ENCODE results near the gene CDR2. TPM values are rescaled to one million over a fixed set of nuclear protein-coding genes. Genes with fewer than 3 reads are reported as not detected.

The CDR2 gene
- polyA plus RNA-seq, 1 donor (not counting 4 experiments of a cell fraction or from before 2014, with no cell fraction given) = 37.1 TPM

DNA sequence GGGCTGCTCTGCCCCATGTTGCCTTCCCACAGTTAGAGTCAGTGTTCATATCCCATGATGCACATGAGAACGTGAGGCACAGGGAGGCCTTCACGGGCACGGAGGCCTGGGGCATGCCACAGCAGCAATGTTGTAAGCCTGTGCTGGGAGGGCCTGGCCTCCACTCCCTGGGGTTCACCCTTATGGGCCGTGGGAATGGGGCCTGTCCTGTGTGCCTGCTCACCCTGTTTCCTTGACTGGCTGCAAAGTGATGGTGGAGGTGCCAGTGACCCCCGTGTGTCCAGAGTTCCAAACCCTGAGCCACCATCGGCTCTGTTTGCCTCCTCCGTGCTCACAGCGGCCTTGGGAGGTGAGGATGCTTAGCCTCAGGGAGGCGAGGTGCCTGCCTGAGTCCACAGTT, 67.6 kb downstream of the CDR2 start:
- H3K9ac ChIP-seq (ENCODE audit: control insufficient read depth, extremely low read depth, insufficient read depth, low read length) = no peak overlapping the region
- dilution Hi-C loops (cut with MboI; ENCODE audit: extremely low pct_ligation_motif_present, low sequenced_read_pairs) = no loop called here
- H3K9me3 ChIP-seq (ENCODE audit: control insufficient read depth, low read depth, low read length) = no peaks in the 10 kb centered on the region
- TF ChIP-seq, protein P1, sequence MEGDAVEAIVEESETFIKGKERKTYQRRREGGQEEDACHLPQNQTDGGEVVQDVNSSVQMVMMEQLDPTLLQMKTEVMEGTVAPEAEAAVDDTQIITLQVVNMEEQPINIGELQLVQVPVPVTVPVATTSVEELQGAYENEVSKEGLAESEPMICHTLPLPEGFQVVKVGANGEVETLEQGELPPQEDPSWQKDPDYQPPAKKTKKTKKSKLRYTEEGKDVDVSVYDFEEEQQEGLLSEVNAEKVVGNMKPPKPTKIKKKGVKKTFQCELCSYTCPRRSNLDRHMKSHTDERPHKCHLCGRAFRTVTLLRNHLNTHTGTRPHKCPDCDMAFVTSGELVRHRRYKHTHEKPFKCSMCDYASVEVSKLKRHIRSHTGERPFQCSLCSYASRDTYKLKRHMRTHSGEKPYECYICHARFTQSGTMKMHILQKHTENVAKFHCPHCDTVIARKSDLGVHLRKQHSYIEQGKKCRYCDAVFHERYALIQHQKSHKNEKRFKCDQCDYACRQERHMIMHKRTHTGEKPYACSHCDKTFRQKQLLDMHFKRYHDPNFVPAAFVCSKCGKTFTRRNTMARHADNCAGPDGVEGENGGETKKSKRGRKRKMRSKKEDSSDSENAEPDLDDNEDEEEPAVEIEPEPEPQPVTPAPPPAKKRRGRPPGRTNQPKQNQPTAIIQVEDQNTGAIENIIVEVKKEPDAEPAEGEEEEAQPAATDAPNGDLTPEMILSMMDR (optimal IDR thresholded peaks at IDR 0.05 in 1 of 3, IDR thresholded peaks at IDR 0.05 in 1 of 3, conservative IDR thresholded peaks at IDR 0.05 in 1 of 3; ENCODE audit: extremely low read depth in 1 of 3, insufficient read depth in 2 of 3, low read length in 3 of 3) = no peak
- no peak for TF ChIP-seq EZH2 (IDR thresholded peaks at IDR 0.05; ENCODE audit: low read length)
- no peak overlapping the region for H3K4me2 ChIP-seq (ENCODE audit: control insufficient read depth, extremely low read depth, insufficient read depth, low read depth, low read length)
- DNase-seq (ENCODE audit: low read depth, low spot score) = no peak
- H3K36me3 ChIP-seq (ENCODE audit: control insufficient read depth in 2 of 2, extremely low read depth in 1 of 2, insufficient read depth in 2 of 2, low read length in 2 of 2) = peaks cover 39 to 56% of the 10 kb centered on the region in 2 experiments
- peaks cover 5% of the 10 kb centered on the region for H3K4me1 ChIP-seq (ENCODE audit: control insufficient read depth, extremely low read depth, insufficient read depth, low read length)
- no peak for FAIRE-seq
- H3K27ac ChIP-seq (ENCODE audit: control insufficient read depth, insufficient read depth, low read length) = no peak overlapping the region
- H3K27me3 ChIP-seq (ENCODE audit: control insufficient read depth, extremely low read depth, insufficient read depth, low read length) = no peaks in the 10 kb centered on the region
- H3K79me2 ChIP-seq (ENCODE audit: control insufficient read depth, insufficient read depth, low read length) = peaks cover 34% of the 10 kb centered on the region
- no peaks in the 10 kb centered on the region for H4K20me1 ChIP-seq (ENCODE audit: control insufficient read depth, extremely low read depth, insufficient read depth, low read length)
- H3K9me1 ChIP-seq (ENCODE audit: control insufficient read depth, extremely low read depth, insufficient read depth, low read length) = peaks cover 7% of the 10 kb centered on the region
- no peak overlapping the region for H2AFZ ChIP-seq (ENCODE audit: control insufficient read depth, low read length)
- no peak overlapping the region for H3K4me3 ChIP-seq (ENCODE audit: control insufficient read depth in 2 of 3, extremely low read depth in 1 of 3, insufficient read depth in 2 of 3, low read depth in 1 of 3, low read length in 3 of 3)

DNA sequence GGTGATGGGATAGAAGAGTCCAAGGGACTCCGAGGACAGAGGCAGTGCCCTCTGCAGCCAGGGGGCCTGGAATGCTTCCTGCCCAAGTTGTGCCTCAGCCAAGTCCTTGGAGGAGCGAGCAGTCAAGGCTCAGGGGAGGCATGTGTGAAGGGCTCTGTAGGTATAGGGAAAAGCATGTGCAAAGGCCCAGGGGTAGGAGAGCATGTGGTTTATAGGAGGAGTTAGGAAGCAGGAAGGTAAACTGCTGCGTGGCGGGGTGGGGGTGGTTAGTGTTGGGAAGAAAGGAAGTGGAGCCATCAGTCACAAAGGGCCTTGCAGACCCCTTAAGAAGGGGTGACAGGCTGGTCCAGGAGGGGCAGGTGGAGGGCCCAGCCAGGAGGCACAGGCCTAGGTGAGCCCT, 70.0 kb downstream of the CDR2 start:
- no peak for FAIRE-seq
- no peak overlapping the region for H3K4me2 ChIP-seq (ENCODE audit: control insufficient read depth, extremely low read depth, insufficient read depth, low read depth, low read length)
- H2AFZ ChIP-seq (ENCODE audit: control insufficient read depth, low read length) = no peak overlapping the region
- peaks cover 17% of the 10 kb centered on the region for H3K4me1 ChIP-seq (ENCODE audit: control insufficient read depth, extremely low read depth, insufficient read depth, low read length)
- peaks cover 5% of the 10 kb centered on the region for H4K20me1 ChIP-seq (ENCODE audit: control insufficient read depth, extremely low read depth, insufficient read depth, low read length)
- H3K79me2 ChIP-seq (ENCODE audit: control insufficient read depth, insufficient read depth, low read length) = peaks cover 55% of the 10 kb centered on the region
- no peak overlapping the region for H3K4me3 ChIP-seq (ENCODE audit: control insufficient read depth in 2 of 3, extremely low read depth in 1 of 3, insufficient read depth in 2 of 3, low read depth in 1 of 3, low read length in 3 of 3)
- TF ChIP-seq, protein P1 (optimal IDR thresholded peaks at IDR 0.05 in 1 of 3, IDR thresholded peaks at IDR 0.05 in 1 of 3, conservative IDR thresholded peaks at IDR 0.05 in 1 of 3; ENCODE audit: extremely low read depth in 1 of 3, insufficient read depth in 2 of 3, low read length in 3 of 3) = no peak
- TF ChIP-seq EZH2 (IDR thresholded peaks at IDR 0.05; ENCODE audit: low read length) = no peak
- H3K27ac ChIP-seq (ENCODE audit: control insufficient read depth, insufficient read depth, low read length) = no peak overlapping the region
- no peak for DNase-seq (ENCODE audit: low read depth, low spot score)
- no peaks in the 10 kb centered on the region for H3K9me3 ChIP-seq (ENCODE audit: control insufficient read depth, low read depth, low read length)
- no peaks in the 10 kb centered on the region for H3K27me3 ChIP-seq (ENCODE audit: control insufficient read depth, extremely low read depth, insufficient read depth, low read length)
- dilution Hi-C loops (cut with MboI; ENCODE audit: extremely low pct_ligation_motif_present, low sequenced_read_pairs) = no loop called here
- H3K9me1 ChIP-seq (ENCODE audit: control insufficient read depth, extremely low read depth, insufficient read depth, low read length) = peaks cover 7% of the 10 kb centered on the region
- peaks cover 34 to 58% of the 10 kb centered on the region in 2 experiments for H3K36me3 ChIP-seq (ENCODE audit: control insufficient read depth in 2 of 2, extremely low read depth in 1 of 2, insufficient read depth in 2 of 2, low read length in 2 of 2)
- no peak overlapping the region for H3K9ac ChIP-seq (ENCODE audit: control insufficient read depth, extremely low read depth, insufficient read depth, low read length)

Data from keratinocyte (primary cell).